Suprapubic skin (tissue), 4 donors: ENCODE results near the gene GNAI3. TPM values are rescaled to one million over a fixed set of nuclear protein-coding genes. Genes with fewer than 3 reads are reported as not detected.

ENCODE experiments used
- DNase-seq, 2 donors: peaks; one replicate each; pipeline ENCODE4 v3.0.0-alpha.2; 2019; ENCODE audit warnings: low spot score in 2 of 2
- H3K27ac ChIP-seq: fragments of 200-600 bp; sonication (generic); one replicate; pipeline ENCODE4 v1.5.1; 2019
- H3K27me3 ChIP-seq: fragments of 200-600 bp; sonication (generic); one replicate; pipeline ENCODE4 v1.5.1; 2019
- H3K36me3 ChIP-seq: fragments of 200-600 bp; sonication (generic); one replicate; pipeline ENCODE4 v1.5.1; 2019
- H3K4me1 ChIP-seq: fragments of 200-600 bp; sonication (generic); one replicate; pipeline ENCODE4 v1.5.1; 2019
- H3K4me3 ChIP-seq: fragments of 200-600 bp; sonication (generic); one replicate; pipeline ENCODE4 v1.5.1; 2019; ENCODE audit warnings: mild to moderate bottlenecking
- H3K9me3 ChIP-seq: fragments of 200-600 bp; sonication (generic); one replicate; pipeline ENCODE4 v1.5.1; 2019
- EP300 ChIP-seq: sonication (generic); formaldehyde crosslinking; IDR thresholded peaks from one replicate; pipeline ENCODE4 v1.6.1; 2017; ENCODE audit warnings: antibody characterized with exemption
- POLR2A ChIP-seq, 2 donors: fragments of 450-650 bp; IDR thresholded peaks; one replicate each; pipeline ENCODE4 v1.6.1; 2017; ENCODE audit warnings: antibody characterized with exemption in 2 of 2, mild to moderate bottlenecking in 2 of 2, moderate library complexity in 2 of 2
- POLR2AphosphoS5 ChIP-seq, 3 donors: sonication (generic); formaldehyde crosslinking; IDR thresholded peaks; one replicate each; pipeline ENCODE4 v1.6.1; 2017; ENCODE audit warnings: antibody characterized with exemption in 3 of 3
- WGBS: methylation state at CpG from one replicate; pipeline ENCODE4 v1.1.5; 2018; 5-methylcytosine and 5-hydroxymethylcytosine counted together
- total RNA-seq, 4 donors: library from RNA; depleted of rRNA; stranded (reverse); fragments of >200 nt; gene quantifications; one replicate each; pipeline ENCODE4 v1.1.0, GENCODE V29; 2016
- TF ChIP-seq, protein P1 (sequence below), 2 donors: fragments of 200-600 bp in 1 of 2; fragments of 450-650 bp in 1 of 2; sonication (generic) in 1 of 2; IDR thresholded peaks; one replicate each; pipeline ENCODE4 v1.5.1; 2016 to 2019; ENCODE audit warnings: antibody characterized with exemption in 2 of 2, mild to moderate bottlenecking in 1 of 2, moderate library complexity in 1 of 2

The GNAI3 gene
- total RNA-seq, 4 donors from 2014 or later = 6.7 to 11.1 (median 9.5) TPM

DNA sequence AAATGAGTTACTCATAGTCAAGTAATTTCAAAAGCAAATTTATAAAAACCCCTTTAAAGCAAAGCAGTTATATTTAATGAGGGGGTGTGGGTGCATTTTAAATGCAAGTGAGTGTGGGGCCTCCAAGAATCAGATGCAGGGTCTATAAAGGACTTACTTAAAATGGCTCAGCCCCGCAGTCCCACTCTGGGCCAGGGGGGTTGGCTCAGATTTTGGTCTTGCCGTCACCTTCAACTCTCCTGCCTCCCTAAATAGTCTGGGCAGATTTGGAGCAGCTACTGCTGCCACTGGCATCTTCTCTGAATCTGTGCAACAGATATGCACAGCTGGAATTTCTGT, 87.4 kb downstream of the GNAI3 start:
- no peak overlapping the region for H3K27ac ChIP-seq
- no peak overlapping the region for H3K4me3 ChIP-seq
- peak in 1 of 2 donors; percentile 8 for DNase-seq
- no peaks in the 10 kb centered on the region for H3K27me3 ChIP-seq
- TF ChIP-seq EP300 (no peak), POLR2A (IDR thresholded peaks at IDR 0.05) (no peak), POLR2AphosphoS5 (IDR thresholded peaks at IDR 0.05) (no peak)
- TF ChIP-seq, protein P1, sequence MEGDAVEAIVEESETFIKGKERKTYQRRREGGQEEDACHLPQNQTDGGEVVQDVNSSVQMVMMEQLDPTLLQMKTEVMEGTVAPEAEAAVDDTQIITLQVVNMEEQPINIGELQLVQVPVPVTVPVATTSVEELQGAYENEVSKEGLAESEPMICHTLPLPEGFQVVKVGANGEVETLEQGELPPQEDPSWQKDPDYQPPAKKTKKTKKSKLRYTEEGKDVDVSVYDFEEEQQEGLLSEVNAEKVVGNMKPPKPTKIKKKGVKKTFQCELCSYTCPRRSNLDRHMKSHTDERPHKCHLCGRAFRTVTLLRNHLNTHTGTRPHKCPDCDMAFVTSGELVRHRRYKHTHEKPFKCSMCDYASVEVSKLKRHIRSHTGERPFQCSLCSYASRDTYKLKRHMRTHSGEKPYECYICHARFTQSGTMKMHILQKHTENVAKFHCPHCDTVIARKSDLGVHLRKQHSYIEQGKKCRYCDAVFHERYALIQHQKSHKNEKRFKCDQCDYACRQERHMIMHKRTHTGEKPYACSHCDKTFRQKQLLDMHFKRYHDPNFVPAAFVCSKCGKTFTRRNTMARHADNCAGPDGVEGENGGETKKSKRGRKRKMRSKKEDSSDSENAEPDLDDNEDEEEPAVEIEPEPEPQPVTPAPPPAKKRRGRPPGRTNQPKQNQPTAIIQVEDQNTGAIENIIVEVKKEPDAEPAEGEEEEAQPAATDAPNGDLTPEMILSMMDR (IDR thresholded peaks at IDR 0.05) = no peak
- H3K9me3 ChIP-seq = no peaks in the 10 kb centered on the region
- peaks cover 7% of the 10 kb centered on the region for H3K36me3 ChIP-seq
- 66% methylated on average over 2 of the region's 2 CpGs for WGBS
- H3K4me1 ChIP-seq = peaks cover 41% of the 10 kb centered on the region

DNA sequence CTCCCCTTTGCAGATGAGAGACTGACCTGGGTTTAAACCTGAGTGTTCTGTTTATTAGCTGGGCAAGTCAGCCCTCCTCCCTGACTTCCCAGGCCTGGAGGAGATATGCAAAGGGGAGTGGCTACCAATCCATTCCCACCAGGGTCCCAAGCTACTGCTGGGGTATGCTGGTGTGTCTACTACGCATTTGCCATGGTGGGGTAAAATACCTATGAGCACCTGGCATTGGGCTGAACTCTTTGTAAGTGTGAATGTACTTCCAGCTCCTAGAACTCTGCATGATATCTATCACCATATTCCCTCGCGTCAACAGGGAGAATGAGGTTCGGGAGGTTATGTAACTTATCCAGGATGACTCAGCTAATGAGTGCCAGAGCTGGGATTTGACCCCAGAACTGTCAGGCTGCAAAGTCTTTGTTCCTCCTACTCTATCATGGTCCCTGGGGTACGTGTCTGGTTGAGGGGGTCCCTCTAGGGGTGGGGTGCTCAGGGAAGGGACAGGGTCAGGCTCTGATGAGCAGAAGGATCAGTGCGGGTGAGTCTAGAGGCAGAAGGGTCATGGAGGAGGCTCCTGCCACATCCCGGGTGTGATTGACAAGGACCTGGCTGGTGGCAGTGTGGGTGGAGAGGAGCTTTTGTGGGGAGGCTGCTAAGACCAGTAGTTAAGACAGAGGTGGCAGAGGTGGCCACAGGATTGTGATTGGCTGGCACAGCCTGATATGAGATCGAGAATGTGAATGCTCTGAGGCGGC, 88.0 kb downstream of the GNAI3 start:
- peak in 1 of 2 donors; percentile 65 for DNase-seq

DNA sequence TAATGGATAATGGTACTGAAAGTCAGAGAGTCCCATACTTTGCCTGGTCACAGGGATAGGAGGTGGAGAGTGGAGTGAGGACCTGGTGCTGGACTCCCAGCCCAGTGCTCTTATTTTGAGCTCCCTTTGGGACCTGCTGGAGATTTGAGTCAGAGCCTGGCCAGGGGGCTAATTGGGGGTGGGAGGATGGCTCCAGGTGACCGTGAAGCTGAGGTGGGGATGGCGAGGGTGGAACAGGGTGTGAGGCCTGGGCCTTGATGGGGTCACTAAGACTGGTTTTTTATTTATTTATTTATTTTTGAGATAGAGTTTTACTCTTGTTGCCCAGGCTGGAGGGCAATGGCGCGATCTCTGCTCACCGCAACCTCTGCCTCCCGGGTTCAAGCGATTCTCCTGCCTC, 89.0 kb downstream of the GNAI3 start:
- DNase-seq = peak in 1 of 2 donors; percentile 64
- TF ChIP-seq EP300 = no peak
- TF ChIP-seq POLR2AphosphoS5 (IDR thresholded peaks at IDR 0.05) = no peak
- TF ChIP-seq, protein P1 (IDR thresholded peaks at IDR 0.05) = no peak
- TF ChIP-seq POLR2A (IDR thresholded peaks at IDR 0.05) = no peak
- Histone ChIP-seq H3K4me3 (no peak overlapping the region), H3K27ac (no peak overlapping the region), H3K9me3 (no peaks in the 10 kb centered on the region), H3K36me3 (no peaks in the 10 kb centered on the region), H3K27me3 (no peaks in the 10 kb centered on the region), H3K4me1 (peaks cover 31% of the 10 kb centered on the region)
- WGBS = 88% methylated on average over 7 of the region's 7 CpGs

More for the DNA sequence above, 88.0 kb downstream of the GNAI3 start:
- no peak overlapping the region for H3K4me3 ChIP-seq
- TF ChIP-seq, protein P1 (IDR thresholded peaks at IDR 0.05) = no peak
- peaks cover 2% of the 10 kb centered on the region for H3K36me3 ChIP-seq
- 47% methylated on average over 9 of the region's 9 CpGs for WGBS
- no peaks in the 10 kb centered on the region for H3K27me3 ChIP-seq
- no peaks in the 10 kb centered on the region for H3K9me3 ChIP-seq
- no peak overlapping the region for H3K27ac ChIP-seq
- H3K4me1 ChIP-seq = peaks cover 41% of the 10 kb centered on the region

DNA sequence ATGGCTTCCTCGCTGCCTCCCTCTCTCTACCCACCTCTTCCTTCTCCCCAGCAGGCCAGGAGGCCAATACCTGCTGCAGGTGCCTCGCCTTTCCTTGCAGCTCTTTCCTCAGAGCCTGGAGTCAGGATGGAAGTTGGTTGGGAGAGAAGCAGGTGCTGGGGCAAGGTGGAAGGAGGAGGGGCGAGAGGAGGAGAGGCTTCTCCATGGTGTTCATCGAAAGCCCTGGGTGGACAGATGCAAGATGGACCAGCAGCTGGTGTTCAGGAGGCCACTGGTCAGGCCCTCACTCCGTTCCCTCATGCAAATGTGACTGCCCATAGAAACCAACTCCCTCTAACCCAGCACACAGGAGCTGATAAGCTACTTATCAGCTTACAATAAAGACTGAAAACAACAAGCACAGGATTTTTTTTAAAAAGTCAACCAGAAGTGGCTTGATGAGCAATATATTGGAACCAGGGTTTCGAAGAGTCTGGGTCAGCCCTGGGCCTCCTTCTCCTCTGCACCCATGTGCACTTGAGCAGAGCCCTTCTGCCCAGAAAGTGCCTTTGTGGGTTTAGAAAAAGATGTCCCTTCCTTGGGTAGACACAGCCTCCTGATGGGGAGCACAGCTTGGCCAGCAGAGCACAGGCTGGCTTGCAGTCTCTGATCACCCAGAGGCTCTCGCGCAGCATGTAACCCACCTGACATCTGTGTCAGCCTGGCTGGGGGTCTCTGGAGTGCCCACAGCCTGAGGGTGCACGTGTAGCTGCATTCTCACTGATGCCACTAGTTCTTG, 90.8 kb downstream of the GNAI3 start:
- no peaks in the 10 kb centered on the region for H3K36me3 ChIP-seq
- no peaks in the 10 kb centered on the region for H3K27me3 ChIP-seq
- 86% methylated on average over 9 of the region's 9 CpGs for WGBS
- TF ChIP-seq POLR2A (IDR thresholded peaks at IDR 0.05) = no peak
- TF ChIP-seq POLR2AphosphoS5 (IDR thresholded peaks at IDR 0.05) = no peak
- no peak for TF ChIP-seq EP300
- no peak overlapping the region for H3K27ac ChIP-seq
- H3K4me1 ChIP-seq = peaks cover 30% of the 10 kb centered on the region
- DNase-seq = no peak
- no peak overlapping the region for H3K4me3 ChIP-seq
- no peaks in the 10 kb centered on the region for H3K9me3 ChIP-seq

DNA sequence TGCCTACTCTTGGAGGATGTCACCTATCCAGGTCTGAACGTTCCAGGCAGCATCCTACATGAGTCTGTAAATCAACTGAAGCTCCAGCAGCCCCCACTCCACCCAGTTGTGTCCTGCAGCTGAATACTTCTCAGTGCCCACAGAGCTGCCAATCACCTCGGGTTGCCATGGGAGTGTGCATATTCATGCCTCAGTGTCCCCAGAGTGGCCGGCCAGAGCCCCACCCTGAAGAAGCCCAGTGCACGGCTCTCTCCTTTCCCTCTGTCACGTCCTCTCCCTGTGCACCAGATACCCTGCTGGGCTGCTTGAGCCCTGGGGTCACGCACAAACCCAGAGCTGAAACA, 91.4 kb downstream of the GNAI3 start:
- Histone ChIP-seq H3K36me3 (no peaks in the 10 kb centered on the region), H3K4me1 (peaks cover 26% of the 10 kb centered on the region), H3K9me3 (no peaks in the 10 kb centered on the region), H3K27ac (no peak overlapping the region), H3K27me3 (no peaks in the 10 kb centered on the region), H3K4me3 (no peak overlapping the region)
- no peak for TF ChIP-seq POLR2A (IDR thresholded peaks at IDR 0.05)
- no peak for TF ChIP-seq EP300
- TF ChIP-seq, protein P1 (IDR thresholded peaks at IDR 0.05) = no peak
- TF ChIP-seq POLR2AphosphoS5 (IDR thresholded peaks at IDR 0.05) = no peak
- DNase-seq = no peak
- WGBS = 52% methylated on average over 6 of the region's 6 CpGs
